A549 (cell line): ENCODE measurements around the gene SELENOO. TPM values are rescaled to one million over a fixed set of nuclear protein-coding genes. Genes with fewer than 3 reads are reported as not detected.

Experiments
- ATAC-seq, 2 experiments: fragments of 200-7000 bp in 1 of 2; fragments of >200 bp in 1 of 2; cut with Nextera tagmentation in 1 of 2; cut with Tn5 transposase in 1 of 2; 3 replicates each; pipeline versions ENCODE4 v1.8.0 to v1.9.1; 2018 to 2020; ENCODE audit warnings: mild to moderate bottlenecking in 1 of 2, moderate library complexity in 1 of 2
- CTCF ChIA-PET: fragments of 300-600 bp; sonication (Branson Sonifier 250); formaldehyde crosslinking; extraction: SDS; loops from one replicate; lab custom pipeline; 2021; ENCODE audit warnings: antibody characterized with exemption, inconsistent platforms; lab: Yijun Ruan, JAX
- POLR2A ChIA-PET: fragments of 350-600 bp; formaldehyde crosslinking; extraction: SDS; loops from one replicate; lab custom pipeline; 2021; ENCODE audit warnings: antibody characterized with exemption, inconsistent platforms; lab: Yijun Ruan, JAX
- DNase-seq, 2 experiments: peaks; one replicate each; pipeline versions ENCODE4 v3.0.0 to v3.0.0-alpha.2; 2011 to 2016; ENCODE audit warnings: low read depth in 1 of 2, low spot score in 1 of 2
- FAIRE-seq: peaks from 2 replicates; lab custom pipeline; 2011; peaks lifted over from hg19 to GRCh38; lab: Jason Lieb, UNC
- H3K27ac ChIP-seq, 2 experiments: fragments of >200 bp; sonication (Bioruptor Twin); formaldehyde crosslinking; 3 replicates each; pipeline ENCODE4 v1.5.1; 2016 to 2017
- H3K4me1 ChIP-seq: fragments of >200 bp; sonication (Bioruptor Twin); formaldehyde crosslinking; 3 replicates; pipeline ENCODE4 v1.6.1; 2016
- H3K4me2 ChIP-seq: fragments of >200 bp; sonication (Bioruptor Twin); formaldehyde crosslinking; 3 replicates; pipeline ENCODE4 v1.6.1; 2016
- H3K4me3 ChIP-seq: fragments of >200 bp; sonication (Bioruptor Twin); formaldehyde crosslinking; 3 replicates; pipeline ENCODE4 v1.5.1; 2016
- H3K9me3 ChIP-seq: fragments of >200 bp; sonication (Bioruptor Twin); formaldehyde crosslinking; 3 replicates; pipeline ENCODE4 v1.6.1; 2016
- BCL3 ChIP-seq: fragments of >200 bp; sonication (Bioruptor Twin); formaldehyde crosslinking; IDR thresholded peaks from 3 replicates; pipeline ENCODE4 v1.6.1; 2016
- CHD2 ChIP-seq: fragments of 150-350 bp; IDR thresholded peaks from 2 replicates; pipeline ENCODE4 v1.6.1; 2014; ENCODE audit warnings: low read length; ENCODE audit not compliant: partially characterized antibody
- CHD4 ChIP-seq: fragments of 200-600 bp; sonication (generic); IDR thresholded peaks from 2 replicates; pipeline ENCODE4 v1.6.1; 2016; ENCODE audit warnings: antibody characterized with exemption, mild to moderate bottlenecking, borderline replicate concordance
- FOSL2 ChIP-seq, 2 experiments: fragments of 450-650 bp in 1 of 2; fragments of >200 bp in 1 of 2; sonication (Bioruptor Twin) in 1 of 2; formaldehyde crosslinking; IDR thresholded peaks; 2 replicates each; pipeline versions ENCODE4 v1.5.0 to v1.6.1; 2016 to 2020; ENCODE audit warnings: mild to moderate bottlenecking in 1 of 2, moderate library complexity in 1 of 2
- FOXS1 ChIP-seq: fragments of 250-450 bp; sonication (Bioruptor Pico); IDR thresholded peaks from 2 replicates; pipeline ENCODE4 v1.5.0; 2020; ENCODE audit warnings: mild to moderate bottlenecking, moderate library complexity
- GATA3 ChIP-seq: IDR thresholded peaks from 2 replicates; pipeline ENCODE4 v1.6.1; 2012; ENCODE audit warnings: borderline replicate concordance
- HMGXB4 ChIP-seq: fragments of 250-450 bp; sonication (Bioruptor Pico); IDR thresholded peaks from 2 replicates; pipeline ENCODE4 v1.5.0; 2021; ENCODE audit warnings: mild to moderate bottlenecking, moderate library complexity, borderline replicate concordance
- HOXA7 ChIP-seq: fragments of 250-450 bp; sonication (Bioruptor Pico); IDR thresholded peaks from 2 replicates; pipeline ENCODE4 v1.5.0; 2020; ENCODE audit warnings: mild to moderate bottlenecking, moderate library complexity
- JUN ChIP-seq, 2 experiments: fragments of >200 bp; sonication (Bioruptor Twin); formaldehyde crosslinking; IDR thresholded peaks; 2 replicates in 1 of 2; 3 replicates in 1 of 2; pipeline ENCODE4 v1.6.1; 2016 to 2017
- JUNB ChIP-seq: fragments of >200 bp; sonication (Bioruptor Twin); formaldehyde crosslinking; IDR thresholded peaks from 2 replicates; pipeline ENCODE4 v1.6.1; 2016
- POLR2A ChIP-seq: IDR thresholded peaks from 2 replicates; pipeline ENCODE4 v1.6.1; 2012; ENCODE audit warnings: mild to moderate bottlenecking, low read length
- POLR2AphosphoS2 ChIP-seq: conservative IDR thresholded peaks from 2 replicates; pipeline ENCODE4 v1.6.1; 2012; ENCODE audit warnings: low read length, improper control_type of control experiment, inconsistent platforms
- RAD21 ChIP-seq, 2 experiments: fragments of >200 bp in 1 of 2; sonication (Bioruptor Twin) in 1 of 2; formaldehyde crosslinking in 1 of 2; IDR thresholded peaks in 1 of 2; conservative IDR thresholded peaks in 1 of 2; 2 replicates in 1 of 2; 3 replicates in 1 of 2; pipeline ENCODE4 v1.6.1; 2012 to 2018; ENCODE audit warnings: inconsistent platforms in 1 of 2
- RFX5 ChIP-seq: fragments of 450-650 bp; IDR thresholded peaks from 2 replicates; pipeline ENCODE4 v1.7.1; 2014; ENCODE audit warnings: antibody characterized with exemption, mild to moderate bottlenecking, moderate library complexity
- SMC3 ChIP-seq: fragments of >200 bp; sonication (Bioruptor Twin); formaldehyde crosslinking; IDR thresholded peaks from 3 replicates; pipeline ENCODE4 v1.6.1; 2018; ENCODE audit warnings: inconsistent platforms
- SREBF2 ChIP-seq: fragments of 450-650 bp; IDR thresholded peaks from 2 replicates; pipeline ENCODE4 v1.6.1; 2014; ENCODE audit warnings: mild to moderate bottlenecking, moderate library complexity
- TFCP2L1 ChIP-seq: fragments of 250-450 bp; sonication (Bioruptor Pico); IDR thresholded peaks from 2 replicates; pipeline ENCODE4 v1.5.0; 2021; ENCODE audit warnings: mild to moderate bottlenecking
- ZC3H11A ChIP-seq: fragments of 450-650 bp; IDR thresholded peaks from 2 replicates; pipeline ENCODE4 v1.6.1; 2014; ENCODE audit warnings: antibody characterized with exemption, mild to moderate bottlenecking
- ZFP36 ChIP-seq: fragments of 450-650 bp; IDR thresholded peaks from 2 replicates; pipeline ENCODE4 v1.6.1; 2014; ENCODE audit warnings: borderline replicate concordance; ENCODE audit not compliant: partially characterized antibody
- ZNF302 ChIP-seq: fragments of 250-450 bp; sonication (Bioruptor Pico); IDR thresholded peaks from 2 replicates; pipeline ENCODE4 v1.9.0; 2021; ENCODE audit warnings: inconsistent platforms, mild to moderate bottlenecking, moderate library complexity
- WGBS: methylation state at CpG from one replicate; pipeline ENCODE4 v1.1.6; 2017; ENCODE audit errors: missing lambda C conversion rate; 5-methylcytosine and 5-hydroxymethylcytosine counted together
- polyA plus RNA-seq, 4 experiments: library from polyadenylated mRNA; depleted of rRNA in 3 of 4; stranded (reverse); fragments of >200 nt; fragmentation: RNase III in 1 of 4; extraction: RNeasy Plus Mini Kit Qiagen cat#74134 plus additional on column Dnase treatment in 1 of 4; gene quantifications; 2 replicates in 3 of 4; 3 replicates in 1 of 4; pipeline ENCODE4 v1.2.3, GENCODE V29; 2011 to 2017
- TF ChIP-seq, protein P1 (sequence below): fragments of 250-450 bp; sonication (Bioruptor Pico); IDR thresholded peaks from 2 replicates; pipeline ENCODE4 v1.5.0; 2020; ENCODE audit warnings: low read depth, mild to moderate bottlenecking, moderate library complexity
- TF ChIP-seq, protein P2 (sequence below): fragments of 150-350 bp; IDR thresholded peaks from 2 replicates; pipeline ENCODE4 v1.6.1; 2014; ENCODE audit warnings: low read depth, mild to moderate bottlenecking, low read length

SELENOO gene
- polyA plus RNA-seq, 2 of the 4 experiments (the other 2 are of a cell fraction), result 7.8 to 14.7 TPM

GRCh38 chr22:50185375-50186087, 15.3 kb upstream of the SELENOO start, which contains the start of gene TRABD:
TRABD (plus strand) TSS chr22:50185913; CDS start chr22:50193061, 7,148 bp downstream.
- Histone ChIP-seq H3K27ac (peak within 1 kb of the TSS; percentile 84 to 99), H3K4me1 (peaks cover 28% of the 10 kb centered on the region), H3K4me2 (peak within 1 kb of the TSS; percentile 97), H3K9me3 (no peaks in the 10 kb centered on the region), H3K4me3 (peak within 1 kb of the TSS; percentile 83)
- TF ChIP-seq JUN (IDR thresholded peaks at IDR 0.05) (peak in 1 of 2 experiments; percentile 16; a peak in 1 of 5 replicates), BCL3 (no peak), RAD21 (conservative IDR thresholded peaks at IDR 0.05 in 1 of 2, IDR thresholded peaks at IDR 0.05 in 1 of 2) (no peak), CHD2 (no peak), CHD4 (peak; percentile 67; the same call in 1 of the 2 replicates), POLR2A (peak; percentile 58)
- TF ChIP-seq, protein P1, sequence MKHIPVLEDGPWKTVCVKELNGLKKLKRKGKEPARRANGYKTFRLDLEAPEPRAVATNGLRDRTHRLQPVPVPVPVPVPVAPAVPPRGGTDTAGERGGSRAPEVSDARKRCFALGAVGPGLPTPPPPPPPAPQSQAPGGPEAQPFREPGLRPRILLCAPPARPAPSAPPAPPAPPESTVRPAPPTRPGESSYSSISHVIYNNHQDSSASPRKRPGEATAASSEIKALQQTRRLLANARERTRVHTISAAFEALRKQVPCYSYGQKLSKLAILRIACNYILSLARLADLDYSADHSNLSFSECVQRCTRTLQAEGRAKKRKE, result no peak
- FAIRE-seq (no peak), ATAC-seq (peak; percentile 42 to 56; a peak in 5 of 6 replicates), DNase-seq (peak; percentile 48 to 84)
- CTCF ChIA-PET, result interaction anchor here (1.2 kb wide), 1 partner anchor 192 kb away, joined by 3 read pairs; no protein-coding TSS in a partner anchor
- 55% methylated on average over 14 of the region's 90 CpGs for WGBS
- POLR2A ChIA-PET, result no interaction called here

- ChIA-PET POLR2A (no interaction called here), CTCF (no interaction called here)
- Histone ChIP-seq H3K4me1 (peaks cover 33% of the 10 kb centered on the region), H3K4me3 (peak overlapping the region; percentile 83), H3K9me3 (no peaks in the 10 kb centered on the region), H3K27ac (peak overlapping the region; percentile 84 to 99), H3K4me2 (peak overlapping the region; percentile 97)
- no CpG with 5 or more reads among the region's 47 CpGs for WGBS
- ATAC-seq, result no peak
- no peak for FAIRE-seq
- DNase-seq, result no peak
- TF ChIP-seq JUNB (no peak), ZNF302 (CRISPR knock-in tag) (no peak)
These were observed 14.6 kb upstream of the SELENOO start for GRCh38 chr22:50186181-50186714.

DNA sequence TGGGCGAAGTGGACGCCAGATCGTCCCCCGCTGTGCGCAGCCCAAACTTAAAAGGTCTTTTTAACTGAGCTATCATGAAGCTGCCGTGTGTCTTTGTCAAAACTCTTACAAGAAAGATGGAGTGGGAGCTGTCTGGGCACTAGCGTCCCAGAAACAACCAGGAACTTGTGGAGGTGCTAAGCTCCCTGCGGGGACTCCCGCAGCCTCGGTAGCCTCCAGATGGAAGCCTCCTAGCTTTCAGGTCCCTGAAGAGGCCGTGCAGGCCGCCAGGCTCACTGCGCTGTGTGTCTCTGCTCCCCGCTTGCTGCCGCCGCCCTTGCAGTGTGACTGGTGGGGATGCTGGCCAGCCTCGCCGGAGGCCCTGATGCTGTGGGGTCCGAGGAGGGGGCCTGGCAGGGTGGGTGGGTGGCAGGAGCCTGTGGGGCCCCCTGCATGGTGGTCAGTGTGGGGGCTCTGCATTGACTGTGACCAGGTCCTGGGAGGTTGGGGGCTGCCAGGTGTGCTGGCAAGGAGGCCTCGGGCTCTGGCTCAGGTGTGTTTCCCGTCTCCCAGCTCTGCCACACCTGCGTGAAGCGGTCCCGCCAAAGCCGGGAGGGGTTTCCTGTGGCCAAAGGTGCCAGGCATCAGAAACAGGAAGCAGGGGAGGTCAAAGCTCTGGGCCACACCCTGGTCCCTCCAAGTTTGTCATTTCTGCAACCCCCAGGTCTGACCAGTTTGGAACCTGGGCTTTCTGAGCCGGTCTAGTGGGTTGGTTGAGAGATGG, 13.9 kb upstream of the SELENOO start:
- Histone ChIP-seq H3K9me3 (no peaks in the 10 kb centered on the region), H3K4me2 (peak overlapping the region; percentile 97), H3K4me1 (peaks cover 34% of the 10 kb centered on the region), H3K4me3 (peak overlapping the region; percentile 83), H3K27ac (peak overlapping the region; percentile 84 to 99)
- ATAC-seq, result no peak
- DNase-seq, result no peak
- CTCF ChIA-PET, result interaction anchor here (0.7 to 1.4 kb wide), 2 partner anchors 19 to 20 kb away, joined by 3 to 4 read pairs; no protein-coding TSS in a partner anchor
- TF ChIP-seq ZFP36 (no peak), CHD4 (no peak), SMC3 (no peak), TFCP2L1 (CRISPR knock-in tag) (no peak), ZC3H11A (no peak), HMGXB4 (CRISPR knock-in tag) (no peak), POLR2A (no peak), FOSL2 (IDR thresholded peaks at IDR 0.05) (no peak), FOSL2 (CRISPR knock-in tag; IDR thresholded peaks at IDR 0.05) (no peak), SREBF2 (no peak), GATA3 (no peak), FOXS1 (CRISPR knock-in tag) (no peak), HOXA7 (CRISPR knock-in tag) (no peak), POLR2AphosphoS2 (no peak), RFX5 (no peak)
- TF ChIP-seq, protein P1, result no peak
- TF ChIP-seq, protein P2, sequence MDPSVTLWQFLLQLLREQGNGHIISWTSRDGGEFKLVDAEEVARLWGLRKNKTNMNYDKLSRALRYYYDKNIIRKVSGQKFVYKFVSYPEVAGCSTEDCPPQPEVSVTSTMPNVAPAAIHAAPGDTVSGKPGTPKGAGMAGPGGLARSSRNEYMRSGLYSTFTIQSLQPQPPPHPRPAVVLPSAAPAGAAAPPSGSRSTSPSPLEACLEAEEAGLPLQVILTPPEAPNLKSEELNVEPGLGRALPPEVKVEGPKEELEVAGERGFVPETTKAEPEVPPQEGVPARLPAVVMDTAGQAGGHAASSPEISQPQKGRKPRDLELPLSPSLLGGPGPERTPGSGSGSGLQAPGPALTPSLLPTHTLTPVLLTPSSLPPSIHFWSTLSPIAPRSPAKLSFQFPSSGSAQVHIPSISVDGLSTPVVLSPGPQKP, result no peak
- POLR2A ChIA-PET, result no interaction called here
- 43% methylated on average over 11 of the region's 26 CpGs for WGBS
- no peak for FAIRE-seq
